ENCODE measurements around the gene NHSL1. TPM values are rescaled to one million over a fixed set of nuclear protein-coding genes. Genes with fewer than 3 reads are reported as not detected.
A peak's percentile ranks its signal among the peaks of the same experiment; 100 is the strongest.

Gene NHSL1
- total and polyA plus RNA-seq, 9 of the 15 experiments (the other 6 are each of a cell fraction or from before 2014, with no cell fraction given) = 0.09 to 0.20 TPM; not detected in 7

GRCh38 chr6:138440758-138441357, 58.4 kb downstream of the NHSL1 start:
- FAIRE-seq = no peak
- ATAC-seq = no peak
- in situ Hi-C loops (cut with MboI) (no loop called here), intact Hi-C loops (cut with micrococcal nuclease) (no loop called here)
- Histone ChIP-seq H3K79me2 (ENCODE audit: control insufficient read depth, insufficient read depth, low read length) (no peaks in the 10 kb centered on the region), H3K27me3 (ENCODE audit: control insufficient read depth in 2 of 2, insufficient read depth in 2 of 2, low read length in 2 of 2) (peaks cover 3 to 8% of the 10 kb centered on the region in 2 experiments; a peak in 2 of 5 replicates), H4K20me1 (replicated peaks; ENCODE audit: control insufficient read depth, insufficient read depth, low read length) (no peaks in the 10 kb centered on the region), H3K9me3 (replicated peaks; ENCODE audit: control insufficient read depth, insufficient read depth, low read depth, low read length) (no peaks in the 10 kb centered on the region), H2AFZ (ENCODE audit: low read depth, low read length) (no peak overlapping the region), H3K36me3 (ENCODE audit: control insufficient read depth, insufficient read depth, low read length) (no peaks in the 10 kb centered on the region), H3K4me3 (no peak overlapping the region), H3K4me2 (ENCODE audit: insufficient read depth, low read length) (no peak overlapping the region), H3K9me1 (ENCODE audit: control insufficient read depth, insufficient read depth, low read length) (no peaks in the 10 kb centered on the region), H3K9ac (ENCODE audit: insufficient read depth in 1 of 2, low read depth in 2 of 2, low read length in 2 of 2) (no peak overlapping the region), H3K27ac (ENCODE audit: extremely low read depth, low read depth, low read length) (no peak overlapping the region), H3K4me1 (replicated peaks in 1 of 2; ENCODE audit: control insufficient read depth in 2 of 2, insufficient read depth in 2 of 2, low read length in 2 of 2) (no peaks in the 10 kb centered on the region)
- ChIA-PET POLR2A (interaction anchor here (0.6 to 1.1 kb wide), 2 partner anchors 13 to 17 kb away, joined by 3 to 4 read pairs; no protein-coding TSS in a partner anchor), CTCF (ENCODE audit: low intra/inter-chr PET ratio) (no interaction called here)
- DNase-seq (ENCODE audit: extremely low read depth in 1 of 4, low spot score in 3 of 4) = no peak
- no TSS peak for BruUV-seq (replicated peaks)
- WGBS (ENCODE audit: insufficient coverage, low coverage, missing lambda C conversion rate) = 0% methylated on average over 4 of the region's 4 CpGs
- no peak for TF ChIP-seq TSC22D4 (tag; IDR thresholded peaks at IDR 0.05)
- TF ChIP-seq BRD9 (IDR thresholded peaks at IDR 0.05; ENCODE audit: low read depth, partially characterized antibody) = no peak
- TF ChIP-seq ZBTB33 (CRISPR knock-in tag; IDR thresholded peaks at IDR 0.05) = no peak
- TF ChIP-seq SPI1 (IDR thresholded peaks at IDR 0.05; ENCODE audit: borderline replicate concordance, low read depth, low read length) = 0 out of 2 replicates have a peak, but pooled peaks have one; percentile 14
- TF ChIP-seq HOXB6 (CRISPR knock-in tag; IDR thresholded peaks at IDR 0.05; ENCODE audit: borderline replicate concordance) = no peak
- TF ChIP-seq YY1 (IDR thresholded peaks at IDR 0.05; ENCODE audit: borderline replicate concordance in 1 of 3, control insufficient read depth in 1 of 3, extremely low read depth in 1 of 3, insufficient read depth in 3 of 3, insufficient read length in 1 of 3, insufficient replicate concordance in 2 of 3, low read depth in 1 of 3, low read length in 2 of 3) = no peak

Data from K562 (cell line).